ENCODE measurements around the gene EML5.

DNA sequence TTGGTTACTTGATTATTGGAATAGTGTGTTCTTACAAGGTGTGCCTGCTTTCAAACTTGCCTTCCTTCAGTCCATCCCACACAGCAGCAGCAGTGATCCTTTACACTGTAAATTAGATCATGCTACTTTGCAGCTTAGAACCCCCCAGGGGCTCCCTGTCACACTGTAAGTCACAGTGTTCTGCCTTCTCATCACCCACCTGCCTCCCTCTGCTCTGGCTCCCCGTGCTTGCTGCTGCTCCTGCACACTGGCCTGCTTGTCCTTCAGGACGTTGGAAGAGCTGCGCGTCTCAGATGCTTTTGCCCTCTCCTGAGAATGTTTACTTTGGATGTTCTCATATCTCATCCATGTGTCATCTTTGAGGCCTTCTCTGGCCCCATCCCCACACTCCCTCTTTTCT lies 202.6 kb downstream of the EML5 start:
- TF ChIP-seq POLR2AphosphoS5 (IDR thresholded peaks at IDR 0.05; ENCODE audit: borderline replicate concordance, low read depth, low read length) (no peak), EZH2 (IDR thresholded peaks at IDR 0.05) (no peak), FOXP2 (optimal IDR thresholded peaks at IDR 0.05; ENCODE audit: control extremely low read depth, extremely low read length, insufficient read depth) (no peak)
